ENCODE measurements around the gene PCDH9. TPM values are rescaled to one million over a fixed set of nuclear protein-coding genes. Genes with fewer than 3 reads are reported as not detected.

The PCDH9 gene
- total and polyA plus RNA-seq, 2 of the 4 experiments (the other 2 are of a cell fraction): 2.2 to 10.2 TPM

GRCh38 chr13:66659286-66659685 lies 570.9 kb downstream of the PCDH9 start:
- Histone ChIP-seq H3K4me3 (ENCODE audit: insufficient read depth, low read depth, low read length) (no peak overlapping the region), H3K14ac (replicated peaks; ENCODE audit: low read depth, low read length) (no peak overlapping the region), H2BK15ac (ENCODE audit: low read depth, low read length) (no peak overlapping the region; the same call in 2 of the 3 replicates), H2AK9ac (replicated peaks; ENCODE audit: low read depth, low read length, poor library complexity) (no peak overlapping the region), H3K79me1 (ENCODE audit: low read depth in 1 of 2, low read length in 2 of 2) (no peaks in the 10 kb centered on the region), H4K20me1 (ENCODE audit: insufficient read depth, low read length) (no peaks in the 10 kb centered on the region), H2AK5ac (ENCODE audit: low read depth, low read length) (no peak overlapping the region), H4K5ac (ENCODE audit: low read depth, low read length) (no peak overlapping the region), H3K9me1 (ENCODE audit: insufficient read depth, low read length) (peaks cover 6% of the 10 kb centered on the region), H2BK20ac (ENCODE audit: low read depth, low read length) (no peak overlapping the region; the same call in 1 of the 2 replicates), H2AFZ (replicated peaks; ENCODE audit: low read length, poor library complexity) (no peak overlapping the region), H4K8ac (ENCODE audit: low read depth in 2 of 2, low read length in 2 of 2) (peak overlapping the region; percentile 29 to 68; a peak in 1 of 4 replicates), H3K4ac (ENCODE audit: low read depth, low read length) (no peak overlapping the region; the same call in 1 of the 2 replicates), H3K9ac (ENCODE audit: low read depth, low read length) (no peak overlapping the region), H3K23ac (ENCODE audit: low read depth, low read length) (no peak overlapping the region), H2BK120ac (ENCODE audit: low read depth, low read length) (peak overlapping the region; percentile 35; the same call in 1 of the 2 replicates), H3K56ac (ENCODE audit: extremely low read depth, insufficient read depth, low read length) (no peak overlapping the region), H3K4me1 (ENCODE audit: control insufficient read depth, insufficient read depth, low read length) (peaks cover 10% of the 10 kb centered on the region; the same call in 1 of the 2 replicates), H3K27ac (ENCODE audit: insufficient read depth, low read length) (no peak overlapping the region), H3K4me2 (ENCODE audit: low read depth, low read length) (no peak overlapping the region), H3K36me3 (ENCODE audit: control insufficient read depth, insufficient read depth, low read length) (no peaks in the 10 kb centered on the region), H3K27me3 (ENCODE audit: control insufficient read depth, insufficient read depth, low read length) (no peaks in the 10 kb centered on the region), H2BK5ac (ENCODE audit: low read depth, low read length, poor library complexity, severe bottlenecking) (no peak overlapping the region), H3K18ac (ENCODE audit: low read depth, low read length) (no peak overlapping the region; the same call in 1 of the 2 replicates), H4K91ac (ENCODE audit: insufficient read depth, low read depth, low read length) (no peak overlapping the region), H3K9me3 (ENCODE audit: control insufficient read depth, insufficient read depth, low read length) (no peaks in the 10 kb centered on the region)
- ChIA-PET CTCF (no interaction called here), POLR2A (ENCODE audit: unreplicated experiment) (interaction anchor here (0.6 kb wide), 1 partner anchor 333 kb away, joined by 9 read pairs; no protein-coding TSS in a partner anchor)
- intact Hi-C loops (cut with micrococcal nuclease): no loop called here
- WGBS, 2 experiments (ENCODE audit: extremely low coverage in 2 of 2, insufficient read length in 1 of 2): 100% methylated on average over 1 of the region's 2 CpGs; no CpG with 5 or more reads in 1 of the 2 experiments
- dilution Hi-C loops (cut with HindIII; ENCODE audit: low sequenced_read_pairs, unreplicated experiment): no loop called here
- no TSS peak for BruUV-seq (replicated peaks)
- TF ChIP-seq MAFK (IDR thresholded peaks at IDR 0.05; ENCODE audit: low read depth, low read length) (no peak), RCOR1 (IDR thresholded peaks at IDR 0.05; ENCODE audit: insufficient replicate concordance, low read length) (no peak), NFE2L2 (IDR thresholded peaks at IDR 0.05; ENCODE audit: low read depth, low read length) (no peak), MAZ (IDR thresholded peaks at IDR 0.05; ENCODE audit: borderline replicate concordance, low read depth, low read length) (no peak), MXI1 (IDR thresholded peaks at IDR 0.05; ENCODE audit: borderline replicate concordance, low read depth, low read length) (no peak), CEBPB (IDR thresholded peaks at IDR 0.05; ENCODE audit: low read depth, low read length) (no peak), CHD1 (IDR thresholded peaks at IDR 0.05; ENCODE audit: low read depth, low read length) (no peak), RAD21 (IDR thresholded peaks at IDR 0.05; ENCODE audit: low read length) (no peak), POLR2A (IDR thresholded peaks at IDR 0.05; ENCODE audit: low read depth, low read length) (no peak), FOS (IDR thresholded peaks at IDR 0.05; ENCODE audit: low read depth, low read length) (no peak), USF2 (IDR thresholded peaks at IDR 0.05; ENCODE audit: low read depth, low read length) (no peak), BHLHE40 (IDR thresholded peaks at IDR 0.05; ENCODE audit: low read depth, low read length) (no peak), RFX5 (IDR thresholded peaks at IDR 0.05; ENCODE audit: low read depth, low read length) (no peak), SMC3 (IDR thresholded peaks at IDR 0.05; ENCODE audit: low read depth, low read length) (no peak)
- TF ChIP-seq, protein P1, sequence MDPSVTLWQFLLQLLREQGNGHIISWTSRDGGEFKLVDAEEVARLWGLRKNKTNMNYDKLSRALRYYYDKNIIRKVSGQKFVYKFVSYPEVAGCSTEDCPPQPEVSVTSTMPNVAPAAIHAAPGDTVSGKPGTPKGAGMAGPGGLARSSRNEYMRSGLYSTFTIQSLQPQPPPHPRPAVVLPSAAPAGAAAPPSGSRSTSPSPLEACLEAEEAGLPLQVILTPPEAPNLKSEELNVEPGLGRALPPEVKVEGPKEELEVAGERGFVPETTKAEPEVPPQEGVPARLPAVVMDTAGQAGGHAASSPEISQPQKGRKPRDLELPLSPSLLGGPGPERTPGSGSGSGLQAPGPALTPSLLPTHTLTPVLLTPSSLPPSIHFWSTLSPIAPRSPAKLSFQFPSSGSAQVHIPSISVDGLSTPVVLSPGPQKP (IDR thresholded peaks at IDR 0.05; ENCODE audit: borderline replicate concordance, low read depth, low read length): no peak
- TF ChIP-seq, protein P2, sequence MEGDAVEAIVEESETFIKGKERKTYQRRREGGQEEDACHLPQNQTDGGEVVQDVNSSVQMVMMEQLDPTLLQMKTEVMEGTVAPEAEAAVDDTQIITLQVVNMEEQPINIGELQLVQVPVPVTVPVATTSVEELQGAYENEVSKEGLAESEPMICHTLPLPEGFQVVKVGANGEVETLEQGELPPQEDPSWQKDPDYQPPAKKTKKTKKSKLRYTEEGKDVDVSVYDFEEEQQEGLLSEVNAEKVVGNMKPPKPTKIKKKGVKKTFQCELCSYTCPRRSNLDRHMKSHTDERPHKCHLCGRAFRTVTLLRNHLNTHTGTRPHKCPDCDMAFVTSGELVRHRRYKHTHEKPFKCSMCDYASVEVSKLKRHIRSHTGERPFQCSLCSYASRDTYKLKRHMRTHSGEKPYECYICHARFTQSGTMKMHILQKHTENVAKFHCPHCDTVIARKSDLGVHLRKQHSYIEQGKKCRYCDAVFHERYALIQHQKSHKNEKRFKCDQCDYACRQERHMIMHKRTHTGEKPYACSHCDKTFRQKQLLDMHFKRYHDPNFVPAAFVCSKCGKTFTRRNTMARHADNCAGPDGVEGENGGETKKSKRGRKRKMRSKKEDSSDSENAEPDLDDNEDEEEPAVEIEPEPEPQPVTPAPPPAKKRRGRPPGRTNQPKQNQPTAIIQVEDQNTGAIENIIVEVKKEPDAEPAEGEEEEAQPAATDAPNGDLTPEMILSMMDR (conservative IDR thresholded peaks at IDR 0.05; ENCODE audit: low read depth, low read length): no peak
- ATAC-seq (ENCODE audit: low read depth) (no peak), DNase-seq (no peak)
- in situ Hi-C loops (cut with MboI; ENCODE audit: low sequenced_read_pairs): no loop called here

All from IMR-90 (cell line).